ENCODE results near the gene RUFY4. TPM values are rescaled to one million over a fixed set of nuclear protein-coding genes. Genes with fewer than 3 reads are reported as not detected.

Gene RUFY4
- total and polyA plus RNA-seq, 2 experiments from 2014 or later = 0.27 TPM; not detected in 1

DNA sequence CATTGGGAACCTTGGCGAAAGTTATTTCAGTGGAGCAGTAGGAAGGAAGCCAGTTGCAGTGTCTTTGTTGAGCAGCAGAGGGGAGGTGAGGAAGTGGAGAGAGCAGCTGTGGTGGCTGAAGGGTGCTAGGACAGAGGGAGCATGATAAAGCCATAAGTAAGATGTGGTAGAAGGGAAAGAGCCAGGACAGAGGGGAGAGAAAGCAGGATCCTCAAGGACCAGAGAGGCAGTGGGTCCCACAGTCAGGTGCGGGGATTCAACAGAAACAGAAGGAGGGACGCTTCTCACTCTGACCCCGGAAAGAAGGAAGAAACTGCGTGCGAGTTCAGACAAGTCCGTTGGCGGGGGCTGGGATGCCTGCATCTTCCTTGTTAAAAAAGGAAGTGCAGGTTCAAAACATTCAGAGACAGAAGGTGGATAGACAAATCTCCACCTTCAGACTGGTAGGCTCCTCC, 56.6 kb downstream of the RUFY4 start, which contains the start of gene CXCR2 (continued):
- TF ChIP-seq, protein P1, sequence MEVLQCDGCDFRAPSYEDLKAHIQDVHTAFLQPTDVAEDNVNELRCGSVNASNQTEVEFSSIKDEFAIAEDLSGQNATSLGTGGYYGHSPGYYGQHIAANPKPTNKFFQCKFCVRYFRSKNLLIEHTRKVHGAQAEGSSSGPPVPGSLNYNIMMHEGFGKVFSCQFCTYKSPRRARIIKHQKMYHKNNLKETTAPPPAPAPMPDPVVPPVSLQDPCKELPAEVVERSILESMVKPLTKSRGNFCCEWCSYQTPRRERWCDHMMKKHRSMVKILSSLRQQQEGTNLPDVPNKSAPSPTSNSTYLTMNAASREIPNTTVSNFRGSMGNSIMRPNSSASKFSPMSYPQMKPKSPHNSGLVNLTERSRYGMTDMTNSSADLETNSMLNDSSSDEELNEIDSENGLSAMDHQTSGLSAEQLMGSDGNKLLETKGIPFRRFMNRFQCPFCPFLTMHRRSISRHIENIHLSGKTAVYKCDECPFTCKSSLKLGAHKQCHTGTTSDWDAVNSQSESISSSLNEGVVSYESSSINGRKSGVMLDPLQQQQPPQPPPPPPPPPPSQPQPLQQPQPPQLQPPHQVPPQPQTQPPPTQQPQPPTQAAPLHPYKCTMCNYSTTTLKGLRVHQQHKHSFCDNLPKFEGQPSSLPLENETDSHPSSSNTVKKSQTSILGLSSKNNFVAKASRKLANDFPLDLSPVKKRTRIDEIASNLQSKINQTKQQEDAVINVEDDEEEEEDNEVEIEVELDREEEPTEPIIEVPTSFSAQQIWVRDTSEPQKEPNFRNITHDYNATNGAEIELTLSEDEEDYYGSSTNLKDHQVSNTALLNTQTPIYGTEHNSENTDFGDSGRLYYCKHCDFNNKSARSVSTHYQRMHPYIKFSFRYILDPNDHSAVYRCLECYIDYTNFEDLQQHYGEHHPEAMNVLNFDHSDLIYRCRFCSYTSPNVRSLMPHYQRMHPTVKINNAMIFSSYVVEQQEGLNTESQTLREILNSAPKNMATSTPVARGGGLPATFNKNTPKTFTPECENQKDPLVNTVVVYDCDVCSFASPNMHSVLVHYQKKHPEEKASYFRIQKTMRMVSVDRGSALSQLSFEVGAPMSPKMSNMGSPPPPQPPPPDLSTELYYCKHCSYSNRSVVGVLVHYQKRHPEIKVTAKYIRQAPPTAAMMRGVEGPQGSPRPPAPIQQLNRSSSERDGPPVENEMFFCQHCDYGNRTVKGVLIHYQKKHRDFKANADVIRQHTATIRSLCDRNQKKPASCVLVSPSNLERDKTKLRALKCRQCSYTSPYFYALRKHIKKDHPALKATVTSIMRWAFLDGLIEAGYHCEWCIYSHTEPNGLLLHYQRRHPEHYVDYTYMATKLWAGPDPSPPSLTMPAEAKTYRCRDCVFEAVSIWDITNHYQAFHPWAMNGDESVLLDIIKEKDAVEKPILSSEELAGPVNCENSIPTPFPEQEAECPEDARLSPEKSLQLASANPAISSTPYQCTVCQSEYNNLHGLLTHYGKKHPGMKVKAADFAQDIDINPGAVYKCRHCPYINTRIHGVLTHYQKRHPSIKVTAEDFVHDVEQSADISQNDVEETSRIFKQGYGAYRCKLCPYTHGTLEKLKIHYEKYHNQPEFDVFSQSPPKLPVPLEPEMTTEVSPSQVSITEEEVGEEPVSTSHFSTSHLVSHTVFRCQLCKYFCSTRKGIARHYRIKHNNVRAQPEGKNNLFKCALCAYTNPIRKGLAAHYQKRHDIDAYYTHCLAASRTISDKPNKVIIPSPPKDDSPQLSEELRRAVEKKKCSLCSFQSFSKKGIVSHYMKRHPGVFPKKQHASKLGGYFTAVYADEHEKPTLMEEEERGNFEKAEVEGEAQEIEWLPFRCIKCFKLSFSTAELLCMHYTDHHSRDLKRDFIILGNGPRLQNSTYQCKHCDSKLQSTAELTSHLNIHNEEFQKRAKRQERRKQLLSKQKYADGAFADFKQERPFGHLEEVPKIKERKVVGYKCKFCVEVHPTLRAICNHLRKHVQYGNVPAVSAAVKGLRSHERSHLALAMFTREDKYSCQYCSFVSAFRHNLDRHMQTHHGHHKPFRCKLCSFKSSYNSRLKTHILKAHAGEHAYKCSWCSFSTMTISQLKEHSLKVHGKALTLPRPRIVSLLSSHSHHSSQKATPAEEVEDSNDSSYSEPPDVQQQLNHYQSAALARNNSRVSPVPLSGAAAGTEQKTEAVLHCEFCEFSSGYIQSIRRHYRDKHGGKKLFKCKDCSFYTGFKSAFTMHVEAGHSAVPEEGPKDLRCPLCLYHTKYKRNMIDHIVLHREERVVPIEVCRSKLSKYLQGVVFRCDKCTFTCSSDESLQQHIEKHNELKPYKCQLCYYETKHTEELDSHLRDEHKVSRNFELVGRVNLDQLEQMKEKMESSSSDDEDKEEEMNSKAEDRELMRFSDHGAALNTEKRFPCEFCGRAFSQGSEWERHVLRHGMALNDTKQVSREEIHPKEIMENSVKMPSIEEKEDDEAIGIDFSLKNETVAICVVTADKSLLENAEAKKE (CRISPR knock-in tag; IDR thresholded peaks at IDR 0.05) = no peak
- no peak for TF ChIP-seq ZNF331 (CRISPR knock-in tag; IDR thresholded peaks at IDR 0.05; ENCODE audit: low read depth)
- no peak for TF ChIP-seq JUNB (IDR thresholded peaks at IDR 0.05; ENCODE audit: unreplicated experiment)
- no peak for TF ChIP-seq STAT1 (IDR thresholded peaks at IDR 0.05; ENCODE audit: unreplicated experiment)
- TF ChIP-seq, protein P2, sequence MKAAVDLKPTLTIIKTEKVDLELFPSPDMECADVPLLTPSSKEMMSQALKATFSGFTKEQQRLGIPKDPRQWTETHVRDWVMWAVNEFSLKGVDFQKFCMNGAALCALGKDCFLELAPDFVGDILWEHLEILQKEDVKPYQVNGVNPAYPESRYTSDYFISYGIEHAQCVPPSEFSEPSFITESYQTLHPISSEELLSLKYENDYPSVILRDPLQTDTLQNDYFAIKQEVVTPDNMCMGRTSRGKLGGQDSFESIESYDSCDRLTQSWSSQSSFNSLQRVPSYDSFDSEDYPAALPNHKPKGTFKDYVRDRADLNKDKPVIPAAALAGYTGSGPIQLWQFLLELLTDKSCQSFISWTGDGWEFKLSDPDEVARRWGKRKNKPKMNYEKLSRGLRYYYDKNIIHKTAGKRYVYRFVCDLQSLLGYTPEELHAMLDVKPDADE (IDR thresholded peaks at IDR 0.05) = no peak
- no peak for TF ChIP-seq NANOG (IDR thresholded peaks at IDR 0.05; ENCODE audit: borderline replicate concordance)
- TF ChIP-seq, protein P3, sequence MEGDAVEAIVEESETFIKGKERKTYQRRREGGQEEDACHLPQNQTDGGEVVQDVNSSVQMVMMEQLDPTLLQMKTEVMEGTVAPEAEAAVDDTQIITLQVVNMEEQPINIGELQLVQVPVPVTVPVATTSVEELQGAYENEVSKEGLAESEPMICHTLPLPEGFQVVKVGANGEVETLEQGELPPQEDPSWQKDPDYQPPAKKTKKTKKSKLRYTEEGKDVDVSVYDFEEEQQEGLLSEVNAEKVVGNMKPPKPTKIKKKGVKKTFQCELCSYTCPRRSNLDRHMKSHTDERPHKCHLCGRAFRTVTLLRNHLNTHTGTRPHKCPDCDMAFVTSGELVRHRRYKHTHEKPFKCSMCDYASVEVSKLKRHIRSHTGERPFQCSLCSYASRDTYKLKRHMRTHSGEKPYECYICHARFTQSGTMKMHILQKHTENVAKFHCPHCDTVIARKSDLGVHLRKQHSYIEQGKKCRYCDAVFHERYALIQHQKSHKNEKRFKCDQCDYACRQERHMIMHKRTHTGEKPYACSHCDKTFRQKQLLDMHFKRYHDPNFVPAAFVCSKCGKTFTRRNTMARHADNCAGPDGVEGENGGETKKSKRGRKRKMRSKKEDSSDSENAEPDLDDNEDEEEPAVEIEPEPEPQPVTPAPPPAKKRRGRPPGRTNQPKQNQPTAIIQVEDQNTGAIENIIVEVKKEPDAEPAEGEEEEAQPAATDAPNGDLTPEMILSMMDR (conservative IDR thresholded peaks at IDR 0.05; ENCODE audit: low read depth in 2 of 2) = no peak

Measured in GM23338 (cell line).